ENCODE data around the gene CTCF.

The CTCF gene

DNA sequence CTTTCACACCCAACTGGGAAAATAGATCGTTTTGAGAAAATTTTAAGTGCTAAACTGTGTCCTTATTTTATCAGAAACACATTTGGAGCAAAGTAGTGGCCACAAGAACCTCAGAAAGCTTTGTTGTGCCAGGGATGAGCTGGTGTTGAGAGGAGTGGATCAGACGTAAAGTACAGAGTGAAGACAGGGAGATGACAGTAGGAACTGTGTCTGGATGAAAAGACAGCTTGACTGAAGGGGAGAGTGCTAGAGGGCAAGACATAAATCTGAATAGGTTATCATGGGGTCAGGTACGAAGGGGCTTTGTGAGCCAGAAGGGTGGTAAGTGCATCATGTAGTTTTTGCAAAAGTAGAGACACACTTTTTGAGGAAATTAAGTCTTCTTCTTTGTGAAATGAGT, 43.3 kb downstream of the CTCF start:
- DNase-seq (ENCODE audit: low read depth in 2 of 2): no peak

DNA sequence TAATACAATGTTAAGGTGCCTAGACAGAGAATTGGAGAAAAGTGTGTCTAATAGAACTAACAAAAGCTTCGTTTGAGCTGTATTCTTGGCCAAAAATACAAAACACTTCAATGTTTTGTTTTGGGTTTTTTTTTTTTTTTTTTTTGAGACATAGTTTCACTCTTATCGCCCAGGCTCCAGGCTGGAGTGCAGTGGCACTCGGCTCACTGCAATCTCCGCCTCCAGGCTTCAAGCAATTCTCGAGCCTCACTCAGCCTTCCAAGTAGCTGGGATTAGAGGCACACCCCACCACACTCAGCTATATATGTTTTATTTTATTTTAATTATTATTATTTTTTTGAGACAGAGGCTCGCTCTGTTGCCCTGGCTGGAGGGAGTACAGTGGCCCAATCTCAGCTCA, 44.3 kb downstream of the CTCF start:
- no peak for DNase-seq (ENCODE audit: low read depth in 2 of 2)

DNA sequence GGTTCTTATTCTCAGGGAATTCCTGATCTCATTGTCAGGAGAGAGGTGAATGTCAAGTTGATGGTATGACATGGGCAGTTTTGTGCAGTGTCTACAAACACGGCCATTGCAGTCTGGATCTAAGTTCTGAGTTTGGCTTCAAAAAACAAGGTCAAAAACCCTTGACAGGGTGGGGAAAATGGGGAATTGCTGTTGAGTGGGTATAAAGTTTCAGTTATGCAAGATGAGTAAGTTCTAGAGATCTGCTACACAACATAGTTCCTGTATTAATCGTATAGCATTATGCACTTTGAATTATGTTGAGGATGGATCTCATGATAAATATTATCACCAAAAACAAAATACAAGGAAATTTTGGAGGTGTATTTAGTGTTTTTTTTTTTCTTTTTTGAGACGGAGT, 46.0 kb downstream of the CTCF start:
- DNase-seq (ENCODE audit: low read depth in 2 of 2): no peak

DNA sequence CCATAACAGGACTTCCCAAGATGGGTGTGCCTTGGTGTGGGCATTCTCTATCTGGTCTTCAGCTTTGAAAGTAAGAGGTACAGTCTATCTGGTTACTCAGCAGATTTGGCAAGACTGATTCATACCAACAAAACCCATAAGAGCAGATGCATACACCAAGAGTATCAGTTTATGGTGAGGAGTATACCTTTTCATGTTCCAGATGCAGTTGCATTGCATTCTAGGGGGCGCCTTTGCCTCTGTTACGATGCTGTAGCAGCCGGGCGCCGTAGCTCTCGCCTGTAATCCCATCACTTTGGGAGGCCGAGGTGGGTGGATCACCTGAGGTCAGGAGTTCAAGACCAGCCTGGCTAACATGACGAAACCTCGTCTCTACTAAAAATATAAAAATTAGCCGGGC, 51.5 kb downstream of the CTCF start:
- DNase-seq (ENCODE audit: low read depth in 2 of 2): no peak

DNA sequence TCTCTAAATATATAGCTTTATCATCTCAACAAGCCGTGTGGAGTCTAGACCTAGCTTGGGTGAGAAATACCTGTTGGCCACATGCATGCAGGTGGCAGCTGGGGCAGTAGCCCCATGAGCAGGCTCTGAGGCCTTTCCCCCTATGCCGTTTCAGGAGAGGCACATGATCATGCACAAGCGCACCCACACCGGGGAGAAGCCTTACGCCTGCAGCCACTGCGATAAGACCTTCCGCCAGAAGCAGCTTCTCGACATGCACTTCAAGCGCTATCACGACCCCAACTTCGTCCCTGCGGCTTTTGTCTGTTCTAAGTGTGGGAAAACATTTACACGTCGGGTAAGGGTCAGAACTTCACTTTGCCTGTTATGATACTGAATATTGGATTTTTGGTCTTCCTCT, 65.9 kb downstream of the CTCF start:
- DNase-seq (ENCODE audit: low read depth in 2 of 2): no peak

DNA sequence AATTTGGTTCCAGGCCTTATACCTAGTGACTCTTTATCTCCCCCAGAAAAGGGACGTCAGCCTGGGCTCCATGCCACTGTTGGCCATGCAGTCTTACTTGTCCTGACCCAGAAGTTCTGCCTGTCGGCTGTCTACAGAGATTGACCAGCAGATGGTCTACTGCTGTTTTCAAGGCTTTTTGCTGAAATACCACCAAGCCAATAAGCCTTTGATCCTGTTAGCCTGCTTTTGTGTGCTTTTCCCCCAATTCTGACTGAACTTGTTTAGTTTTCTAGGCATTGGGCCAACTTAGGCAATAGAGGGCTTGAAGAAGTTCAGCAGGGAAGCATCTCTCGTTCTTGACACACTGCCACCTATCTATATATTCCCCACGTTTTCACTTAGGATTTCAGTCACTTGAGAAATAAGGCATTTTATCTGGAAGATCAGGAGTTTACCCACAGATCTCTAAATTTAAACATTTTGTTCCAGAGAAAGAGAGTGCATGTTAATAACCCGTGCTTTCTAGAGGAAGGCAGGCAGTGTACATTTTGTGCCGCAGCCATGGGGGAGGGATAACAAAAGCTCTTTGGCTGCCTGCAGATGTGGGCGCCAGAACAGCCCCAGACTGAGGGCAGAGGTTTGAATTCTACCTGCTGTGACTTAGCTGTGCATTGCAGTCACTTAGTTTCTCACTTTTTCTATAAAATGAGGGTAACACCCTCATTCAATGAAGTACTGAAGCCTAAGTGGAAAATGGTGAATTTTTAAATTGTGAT, 70.3 kb downstream of the CTCF start:
- no peak for DNase-seq (ENCODE audit: low read depth in 2 of 2)

DNA sequence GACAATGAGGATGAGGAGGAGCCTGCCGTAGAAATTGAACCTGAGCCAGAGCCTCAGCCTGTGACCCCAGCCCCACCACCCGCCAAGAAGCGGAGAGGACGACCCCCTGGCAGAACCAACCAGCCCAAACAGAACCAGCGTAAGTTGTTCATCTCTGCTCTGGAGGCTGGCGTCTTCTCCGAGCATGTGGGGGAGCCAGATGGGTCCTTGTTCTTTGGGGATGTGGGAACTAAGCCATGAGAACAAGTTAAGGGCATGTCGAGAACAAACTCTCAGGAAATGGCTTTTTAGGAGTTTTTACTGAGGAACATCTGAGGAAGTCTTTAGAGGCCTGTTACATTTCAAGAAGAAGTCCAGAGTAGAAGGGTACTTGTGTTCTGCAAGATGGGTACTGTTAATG, 74.4 kb downstream of the CTCF start:
- DNase-seq (ENCODE audit: low read depth in 2 of 2): no peak

DNA sequence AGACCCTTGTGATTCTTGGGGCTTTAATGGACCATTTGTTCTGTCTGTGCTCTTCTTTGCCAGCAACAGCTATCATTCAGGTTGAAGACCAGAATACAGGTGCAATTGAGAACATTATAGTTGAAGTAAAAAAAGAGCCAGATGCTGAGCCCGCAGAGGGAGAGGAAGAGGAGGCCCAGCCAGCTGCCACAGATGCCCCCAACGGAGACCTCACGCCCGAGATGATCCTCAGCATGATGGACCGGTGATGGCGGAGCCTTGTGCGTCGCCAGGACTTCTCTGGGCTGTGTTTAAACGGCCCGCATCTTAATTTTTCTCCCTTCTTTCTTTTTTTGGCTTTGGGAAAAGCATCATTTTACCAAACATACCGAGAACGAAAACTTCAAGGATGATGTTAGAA, 75.3 kb downstream of the CTCF start:
- DNase-seq (ENCODE audit: low read depth in 2 of 2): no peak

DNA sequence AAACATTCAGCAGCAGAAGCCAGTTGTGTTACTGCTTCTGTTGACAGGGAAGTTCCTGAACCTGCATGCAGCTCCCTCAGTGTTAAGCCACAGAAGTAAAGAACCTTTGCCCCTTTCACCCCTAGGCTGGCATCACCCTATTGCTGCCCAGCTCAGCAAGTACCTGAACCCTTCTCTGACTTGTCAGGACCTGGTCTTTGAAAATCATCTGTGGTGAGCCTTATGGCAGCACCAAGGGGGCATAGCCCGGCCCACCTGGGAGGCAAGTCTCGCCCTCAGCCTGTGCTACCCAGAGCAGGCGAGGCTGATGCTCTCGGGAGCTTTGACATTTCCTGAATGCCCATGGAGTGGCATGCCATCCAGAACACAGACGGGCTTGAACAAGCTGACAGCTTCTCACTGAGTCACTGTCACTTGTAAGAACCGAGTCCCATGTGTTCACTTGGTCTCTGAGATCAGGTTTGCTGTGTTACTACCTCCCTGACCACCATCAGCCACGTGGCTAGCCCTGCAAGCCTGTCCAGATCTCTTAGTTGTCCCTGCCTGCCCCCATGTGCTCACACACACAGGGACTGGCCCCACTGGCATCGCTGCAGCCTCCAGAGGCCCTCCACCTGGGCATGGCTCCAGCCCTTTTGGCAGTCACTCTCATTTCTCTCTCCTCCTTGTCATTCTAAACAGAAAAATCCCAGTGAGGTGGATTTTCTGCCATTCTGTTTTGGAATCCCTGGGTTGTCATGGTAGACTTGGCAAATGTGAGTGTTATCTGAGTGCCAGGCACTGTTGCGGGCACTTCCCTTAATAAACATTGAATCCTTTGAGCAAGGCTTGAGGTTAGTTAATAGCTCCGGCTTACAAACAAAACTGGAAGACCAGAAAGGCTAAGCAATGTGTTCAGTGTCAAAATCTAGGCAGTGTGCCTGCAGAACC, 79.7 kb downstream of the CTCF start:
- no peak for DNase-seq (ENCODE audit: low read depth in 2 of 2)

DNA sequence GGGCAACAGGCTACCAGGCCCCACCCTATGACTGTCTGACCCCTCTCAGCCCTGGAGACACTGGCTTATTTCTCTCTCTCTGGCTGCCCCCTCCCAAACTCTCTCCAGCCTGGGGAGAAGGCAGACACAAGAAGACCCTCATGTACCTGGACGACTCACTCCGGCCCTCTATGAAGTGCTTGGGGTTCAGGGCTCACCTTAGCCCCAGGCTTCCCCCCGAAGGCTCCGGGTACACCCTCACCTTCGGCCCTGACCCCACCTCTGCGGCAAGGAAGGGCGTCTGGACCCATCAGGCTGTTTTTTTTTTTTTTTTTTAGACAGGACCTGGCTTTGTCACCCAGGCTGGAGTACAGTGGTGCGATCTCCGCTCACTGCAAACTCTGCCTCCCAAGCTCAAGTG, 81.7 kb downstream of the CTCF start:
- DNase-seq (ENCODE audit: low read depth in 2 of 2): no peak

DNA sequence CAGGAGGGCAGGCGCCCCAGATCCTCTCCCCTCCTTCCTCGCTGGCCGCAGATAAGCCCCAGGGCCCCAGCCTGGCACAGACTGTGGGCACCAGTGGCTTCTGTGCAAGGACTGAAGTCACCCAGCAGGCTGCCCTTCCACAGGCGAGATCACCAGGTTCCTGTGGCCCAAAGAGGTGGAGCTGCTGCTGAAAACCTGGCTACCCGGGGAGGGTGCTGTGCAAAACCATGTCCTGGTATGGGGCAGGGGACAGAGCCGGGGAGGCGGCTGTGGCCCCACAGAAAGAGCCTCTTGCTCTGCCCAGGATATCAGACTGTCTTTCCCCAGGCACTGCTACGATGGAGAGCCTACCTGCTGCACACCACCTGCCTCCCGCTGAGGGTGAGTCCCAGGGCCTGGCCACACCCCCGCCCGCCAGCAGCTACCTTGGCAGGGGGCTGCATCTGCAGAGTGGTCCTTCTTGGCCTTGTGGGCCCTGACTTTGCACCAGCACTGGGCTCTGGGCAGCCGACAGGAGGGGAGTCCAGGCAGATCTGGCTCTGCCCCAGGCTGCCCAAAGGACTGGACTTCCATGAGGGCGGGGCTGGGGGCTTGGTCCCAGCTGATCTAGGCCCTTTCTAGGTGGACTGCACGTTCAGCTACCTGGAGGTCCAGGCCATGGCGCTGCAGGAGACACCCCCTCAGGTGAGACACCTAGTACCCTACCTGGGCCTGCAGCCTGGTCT, 83.2 kb downstream of the CTCF start:
- no peak for DNase-seq (ENCODE audit: low read depth in 2 of 2)

DNA sequence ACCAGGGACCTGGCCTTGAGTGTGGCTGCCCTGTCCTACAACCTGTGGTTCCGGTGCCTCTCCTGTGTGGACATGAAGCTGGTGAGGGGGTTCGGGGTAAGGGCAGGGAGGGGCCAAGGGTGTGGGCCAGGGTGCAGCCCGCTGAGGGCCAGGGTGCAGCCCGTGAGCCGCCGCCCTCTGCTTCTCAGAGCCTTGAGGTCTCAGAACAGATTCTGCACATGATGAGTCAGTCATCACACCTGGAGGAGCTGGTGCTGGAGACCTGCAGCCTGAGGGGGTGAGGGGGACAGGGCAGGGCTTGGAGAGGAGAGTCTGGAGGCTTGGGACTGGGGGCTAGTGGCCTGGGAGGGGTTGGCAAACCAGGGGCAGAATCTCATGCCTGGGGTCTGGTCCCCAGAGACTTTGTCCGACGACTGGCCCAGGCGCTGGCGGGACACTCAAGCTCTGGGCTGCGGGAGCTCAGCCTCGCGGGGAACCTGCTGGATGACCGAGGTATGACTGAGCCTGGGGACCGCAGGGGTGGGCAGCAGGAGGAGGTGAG, 84.9 kb downstream of the CTCF start:
- DNase-seq (ENCODE audit: low read depth in 2 of 2): no peak

DNA sequence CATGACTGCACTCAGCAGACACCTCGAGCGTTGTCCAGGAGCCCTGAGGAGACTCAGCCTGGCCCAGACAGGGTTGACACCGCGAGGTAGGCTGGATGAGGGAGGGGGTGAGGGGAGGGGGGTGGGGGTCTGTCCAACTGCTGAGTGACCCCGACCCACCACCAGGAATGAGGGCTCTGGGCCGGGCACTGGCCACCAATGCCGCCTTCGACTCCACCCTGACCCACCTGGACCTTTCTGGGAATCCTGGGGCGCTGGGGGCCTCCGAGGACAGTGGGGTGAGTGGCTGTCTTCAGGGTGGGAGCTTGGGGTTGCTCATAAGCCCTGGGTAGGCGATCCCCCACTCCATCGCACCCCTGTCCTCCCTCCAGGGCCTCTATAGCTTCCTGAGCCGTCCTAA, 85.4 kb downstream of the CTCF start:
- no peak for DNase-seq (ENCODE audit: low read depth in 2 of 2)

DNA sequence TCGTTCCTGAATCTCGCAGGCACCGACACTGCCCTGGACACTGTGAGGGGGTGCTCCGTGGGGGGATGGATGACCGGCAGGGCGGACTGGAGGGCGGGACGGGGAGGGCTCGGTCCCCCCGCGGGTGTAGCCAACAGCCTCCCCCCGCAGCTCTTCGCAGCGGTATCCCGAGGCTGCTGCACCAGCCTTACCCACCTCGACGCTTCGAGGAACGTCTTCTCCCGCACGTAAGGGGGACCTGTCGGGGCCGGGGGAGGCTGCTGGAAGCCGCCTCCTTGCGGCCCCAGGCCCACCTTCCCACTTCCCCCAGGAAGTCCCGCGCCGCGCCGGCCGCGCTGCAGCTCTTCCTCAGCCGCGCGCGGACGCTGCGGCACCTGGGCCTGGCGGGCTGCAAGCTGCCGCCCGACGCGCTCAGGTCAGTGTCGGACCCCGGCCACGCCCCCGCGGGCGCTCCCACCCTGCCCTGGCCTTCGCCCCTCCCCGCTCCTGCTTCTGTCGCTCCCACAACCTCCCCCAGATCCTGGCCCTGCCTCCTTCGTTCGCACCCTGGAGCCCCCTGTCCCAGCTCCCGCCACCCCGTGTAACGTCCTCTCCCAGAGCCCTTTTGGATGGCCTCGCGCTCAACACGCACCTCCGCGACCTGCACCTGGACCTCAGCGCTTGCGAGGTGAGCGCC, 85.9 kb downstream of the CTCF start:
- DNase-seq (ENCODE audit: low read depth in 2 of 2): no peak

DNA sequence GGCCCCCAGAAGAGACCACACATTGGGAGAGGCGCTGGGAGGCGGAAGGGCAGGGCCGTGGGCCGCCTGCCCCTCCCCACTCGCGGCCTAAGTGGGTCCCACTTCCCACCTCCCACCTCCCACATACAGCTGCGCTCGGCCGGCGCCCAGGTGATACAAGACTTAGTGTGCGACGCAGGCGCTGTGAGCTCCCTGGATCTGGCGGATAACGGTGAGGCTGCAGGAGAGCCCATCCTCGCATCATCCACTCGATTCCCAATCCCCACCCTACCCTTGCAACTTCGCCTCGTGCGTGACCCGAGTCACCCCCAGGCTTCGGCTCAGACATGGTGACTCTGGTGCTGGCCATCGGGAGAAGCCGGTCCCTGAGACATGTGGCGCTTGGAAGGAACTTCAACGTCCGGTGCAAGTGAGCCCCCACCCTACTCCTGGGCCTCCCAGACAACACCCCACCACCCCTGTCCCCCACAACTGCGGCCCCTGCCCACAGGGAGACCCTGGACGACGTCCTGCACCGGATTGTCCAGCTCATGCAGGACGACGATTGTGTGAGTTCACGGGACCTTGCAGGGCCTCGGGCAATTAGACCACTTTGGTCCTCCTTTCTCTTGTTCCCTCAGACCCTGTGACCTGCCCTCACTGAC, 86.6 kb downstream of the CTCF start:
- no peak for DNase-seq (ENCODE audit: low read depth in 2 of 2)

DNA sequence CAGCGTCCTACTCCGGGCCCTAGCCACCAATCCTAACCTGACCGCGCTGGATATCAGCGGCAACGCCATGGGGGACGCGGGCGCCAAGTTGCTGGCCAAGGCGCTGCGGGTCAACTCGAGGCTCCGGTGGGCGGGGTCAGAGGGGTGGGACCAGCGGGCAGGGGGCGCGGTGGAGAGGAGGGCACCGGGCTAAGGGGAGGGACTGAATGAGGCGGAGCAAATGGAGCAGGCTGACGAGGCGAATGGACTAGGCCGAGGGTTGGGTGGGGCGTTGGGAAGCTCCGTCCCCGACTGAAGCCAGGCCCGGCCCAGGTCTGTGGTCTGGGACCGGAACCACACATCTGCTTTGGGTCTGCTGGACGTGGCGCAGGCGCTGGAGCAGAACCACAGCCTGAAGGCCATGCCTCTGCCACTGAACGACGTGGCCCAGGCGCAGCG, 87.2 kb downstream of the CTCF start:
- no peak for DNase-seq (ENCODE audit: low read depth in 2 of 2)

DNA sequence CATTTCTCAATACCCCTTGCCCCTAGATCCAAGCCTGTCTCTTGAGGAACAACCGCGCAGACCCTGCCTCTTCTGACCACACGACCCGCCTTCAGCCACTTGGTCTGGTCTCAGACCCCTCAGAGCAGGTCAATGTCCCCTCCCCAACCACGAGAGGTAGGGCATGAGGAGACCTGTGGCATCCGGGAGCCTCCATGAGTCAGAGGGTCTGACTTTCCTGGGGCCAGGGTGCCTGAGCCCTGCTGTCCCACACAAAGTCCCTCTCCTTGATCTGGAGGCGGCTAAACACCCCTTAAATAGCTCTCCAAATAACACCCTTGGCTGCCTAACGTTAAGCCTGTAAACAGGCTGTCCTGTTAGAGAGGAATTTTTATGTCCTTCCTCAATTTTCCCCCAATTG, 87.7 kb downstream of the CTCF start:
- no peak for DNase-seq (ENCODE audit: low read depth in 2 of 2)

DNA sequence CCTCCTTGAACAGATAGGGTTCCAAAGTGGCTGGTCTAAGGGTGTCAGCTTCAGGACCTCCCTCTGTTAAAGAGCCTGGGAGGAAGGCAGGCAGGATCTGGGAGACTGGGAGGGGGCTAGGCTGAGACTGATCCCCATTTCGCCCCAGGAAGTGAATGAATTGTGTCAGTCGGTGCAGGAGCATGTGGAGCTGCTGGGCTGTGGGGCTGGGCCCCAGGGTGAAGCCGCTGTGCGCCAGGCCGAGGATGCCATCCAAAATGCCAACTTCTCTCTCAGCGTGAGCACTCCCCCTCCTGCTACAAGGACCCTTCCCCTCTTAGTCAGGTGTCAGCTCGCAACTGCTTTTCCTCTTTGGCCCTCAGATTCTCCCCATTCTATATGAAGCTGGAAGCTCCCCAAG, 88.7 kb downstream of the CTCF start:
- DNase-seq (ENCODE audit: low read depth in 2 of 2): no peak

DNA sequence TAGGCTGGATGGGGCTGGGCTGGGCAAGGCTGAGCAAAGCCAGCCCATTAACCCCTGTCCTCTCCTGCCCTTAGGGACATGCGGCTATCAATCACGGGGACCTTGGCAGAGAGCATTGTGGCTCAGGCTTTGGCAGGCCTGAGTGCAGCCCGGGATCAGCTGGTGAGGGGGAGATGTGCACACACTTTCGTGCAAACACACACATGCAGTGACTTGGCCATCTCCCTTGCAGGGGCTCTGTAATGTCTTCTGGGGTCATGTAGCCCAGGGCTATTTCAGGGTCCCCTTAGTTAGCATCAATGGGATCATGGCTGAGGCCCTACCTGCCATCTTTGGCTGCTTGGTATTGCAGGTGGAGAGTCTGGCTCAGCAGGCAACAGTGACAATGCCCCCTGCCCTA, 89.5 kb downstream of the CTCF start:
- no peak for DNase-seq (ENCODE audit: low read depth in 2 of 2)

DNA sequence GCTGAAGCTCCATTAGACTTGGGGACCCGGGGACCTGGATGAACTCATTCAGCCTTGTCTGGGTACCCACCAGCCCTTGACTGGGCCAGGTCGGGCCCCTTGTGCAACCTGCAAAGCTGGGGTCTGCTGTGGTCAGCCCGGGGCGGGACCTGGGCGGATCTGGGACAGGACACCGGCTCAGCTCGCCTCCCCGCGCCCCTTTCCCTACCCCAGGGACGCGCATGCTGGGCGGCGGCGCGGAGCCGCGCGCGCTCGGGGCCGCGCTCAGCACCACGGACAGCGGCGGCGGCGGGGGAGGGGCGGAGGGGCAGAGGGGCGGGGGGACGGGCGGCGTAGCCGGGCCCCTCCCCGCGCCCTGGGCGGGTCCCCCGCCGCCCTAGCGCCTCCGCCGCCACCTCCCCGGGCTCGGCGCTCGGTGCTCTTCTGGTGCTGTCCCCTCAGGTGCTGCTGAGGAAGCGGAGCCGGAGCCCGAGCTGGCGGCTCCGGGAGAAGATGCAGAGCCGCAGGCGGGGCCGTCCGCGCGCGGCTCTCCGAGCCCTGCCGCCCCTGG, 90.3 kb downstream of the CTCF start:
- no peak for DNase-seq (ENCODE audit: low read depth in 2 of 2)

Data from stimulated activated CD8-positive, alpha-beta memory T cell treated with anti-CD3 and anti-CD28 coated beads, Interleukin-15, amount 100 ng/mL, for 4 hours (primary cell).